ENCODE data around the gene BIRC5.

BIRC5 gene

GRCh38 chr17:78251773-78252103 is 37.7 kb downstream of the BIRC5 start:
- TF ChIP-seq CTCF (IDR thresholded peaks at IDR 0.05): no peak

- TF ChIP-seq CTCF (IDR thresholded peaks at IDR 0.05): no peak
Observed at GRCh38 chr17:78252111-78252634, 38.1 kb downstream of the BIRC5 start.

- no peak for TF ChIP-seq CTCF (IDR thresholded peaks at IDR 0.05)
Observed at GRCh38 chr17:78252701-78253635, 38.9 kb downstream of the BIRC5 start.

GRCh38 chr17:78253946-78254672 is 40.1 kb downstream of the BIRC5 start:
- TF ChIP-seq CTCF (IDR thresholded peaks at IDR 0.05): no peak

- no peak for TF ChIP-seq CTCF (IDR thresholded peaks at IDR 0.05)
Observed at GRCh38 chr17:78255029-78255656, 41.1 kb downstream of the BIRC5 start.

GRCh38 chr17:78255953-78256706 is 42.1 kb downstream of the BIRC5 start:
- TF ChIP-seq CTCF (IDR thresholded peaks at IDR 0.05): no peak

Data from LNCAP (cell line).